ENCODE results near the gene KRTAP10-3.

DNA sequence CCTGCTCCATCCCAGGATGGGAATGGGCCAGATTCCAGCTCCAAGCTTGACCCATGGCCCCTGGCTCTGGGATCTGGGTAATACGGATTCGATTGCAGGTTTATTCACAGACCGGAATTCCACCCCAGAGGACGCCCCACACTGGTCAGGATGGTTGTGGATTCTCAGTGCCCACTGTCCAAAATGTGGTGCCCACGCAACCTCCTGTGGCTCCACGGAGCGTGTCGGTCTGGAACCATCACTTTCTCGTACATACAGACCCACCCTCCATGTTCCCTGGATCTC is 50.2 kb downstream of the KRTAP10-3 start:
- TF ChIP-seq, protein P1, sequence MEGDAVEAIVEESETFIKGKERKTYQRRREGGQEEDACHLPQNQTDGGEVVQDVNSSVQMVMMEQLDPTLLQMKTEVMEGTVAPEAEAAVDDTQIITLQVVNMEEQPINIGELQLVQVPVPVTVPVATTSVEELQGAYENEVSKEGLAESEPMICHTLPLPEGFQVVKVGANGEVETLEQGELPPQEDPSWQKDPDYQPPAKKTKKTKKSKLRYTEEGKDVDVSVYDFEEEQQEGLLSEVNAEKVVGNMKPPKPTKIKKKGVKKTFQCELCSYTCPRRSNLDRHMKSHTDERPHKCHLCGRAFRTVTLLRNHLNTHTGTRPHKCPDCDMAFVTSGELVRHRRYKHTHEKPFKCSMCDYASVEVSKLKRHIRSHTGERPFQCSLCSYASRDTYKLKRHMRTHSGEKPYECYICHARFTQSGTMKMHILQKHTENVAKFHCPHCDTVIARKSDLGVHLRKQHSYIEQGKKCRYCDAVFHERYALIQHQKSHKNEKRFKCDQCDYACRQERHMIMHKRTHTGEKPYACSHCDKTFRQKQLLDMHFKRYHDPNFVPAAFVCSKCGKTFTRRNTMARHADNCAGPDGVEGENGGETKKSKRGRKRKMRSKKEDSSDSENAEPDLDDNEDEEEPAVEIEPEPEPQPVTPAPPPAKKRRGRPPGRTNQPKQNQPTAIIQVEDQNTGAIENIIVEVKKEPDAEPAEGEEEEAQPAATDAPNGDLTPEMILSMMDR (IDR thresholded peaks at IDR 0.05; ENCODE audit: low read depth, low read length), result no peak
- no peak for TF ChIP-seq EZH2phosphoT487 (IDR thresholded peaks at IDR 0.05; ENCODE audit: low read depth)
